Kidney (tissue), 14 donors: Measurements from ENCODE around the gene PAEP. TPM values are rescaled to one million over a fixed set of nuclear protein-coding genes. Genes with fewer than 3 reads are reported as not detected.
A peak's percentile ranks its signal among the peaks of the same experiment; 100 is the strongest.
"Not testable (repeated sequence)": the region's sequence is repeated elsewhere in the genome, so short reads cannot be mapped to it uniquely, and the experiment has no call there.

Experiments used
- DNase-seq, 5 donors: peaks; one replicate each; pipeline ENCODE4 v3.0.0-alpha.2; 2013 to 2020
- FAIRE-seq: peaks from 2 replicates; lab custom pipeline; 2012; peaks lifted over from hg19 to GRCh38; lab: Jason Lieb, UNC
- H3K27ac ChIP-seq, 2 donors: one replicate each; pipeline ENCODE4 v1.7.0; 2013; ENCODE audit warnings: low read depth in 2 of 2, low read length in 2 of 2, inconsistent platforms in 1 of 2
- H3K27me3 ChIP-seq: one replicate; pipeline ENCODE4 v1.7.1; 2013; ENCODE audit warnings: low read length, inconsistent platforms; ENCODE audit not compliant: control insufficient read depth, insufficient read depth
- H3K36me3 ChIP-seq, 3 donors: one replicate each; pipeline versions ENCODE4 v1.7.0 to v1.7.1; 2013; ENCODE audit warnings: low read length in 3 of 3, control low read depth in 1 of 3, inconsistent platforms in 1 of 3; ENCODE audit not compliant: insufficient read depth in 3 of 3, control insufficient read depth in 2 of 3
- H3K4me1 ChIP-seq, 3 donors: one replicate each; pipeline versions ENCODE4 v1.7.0 to v1.7.1; 2013; ENCODE audit warnings: low read length in 3 of 3, inconsistent platforms in 1 of 3, low read depth in 1 of 3; ENCODE audit not compliant: control insufficient read depth in 2 of 3, insufficient read depth in 2 of 3
- H3K4me3 ChIP-seq, 3 donors: one replicate each; pipeline versions ENCODE4 v1.7.0 to v1.8.1; 2013; ENCODE audit warnings: low read length in 3 of 3, control low read depth in 1 of 3, inconsistent platforms in 1 of 3
- H3K9ac ChIP-seq, 3 donors: one replicate each; pipeline versions ENCODE4 v1.7.0 to v1.7.1; 2013; ENCODE audit warnings: low read length in 3 of 3, control low read depth in 1 of 3, inconsistent platforms in 1 of 3
- H3K9me3 ChIP-seq, 3 donors: one replicate each; pipeline versions ENCODE4 v1.7.0 to v1.7.1; 2013; ENCODE audit warnings: low read length in 3 of 3, control low read depth in 1 of 3, inconsistent platforms in 1 of 3; ENCODE audit not compliant: control insufficient read depth in 2 of 3, insufficient read depth in 1 of 3
- intact Hi-C: fragments of 100-400 bp; cut with DNase I; formaldehyde crosslinking; loops from one replicate; pipeline ENCODE4 v1.11.1; 2022
- polyA plus RNA-seq: library from polyadenylated mRNA; stranded (reverse); fragments of 350-450 nt; fragmentation: Illumina TruSeq; extraction: RNeasy Lipid Tissue Mini Kit (QIAGEN cat#74804); gene quantifications from one replicate; pipeline ENCODE4 v1.2.3, GENCODE V29; 2014; ENCODE audit warnings: low read depth, low replicate concordance; ENCODE audit not compliant: insufficient read depth
- total RNA-seq: library from RNA; stranded (reverse); fragmentation: NEBNext Ultra II Directional; extraction: Animal tissue kit (Norgen Biotek cat#: 25700); gene quantifications from one replicate; pipeline ENCODE4 v1.2.1, GENCODE V29; 2021
- TF ChIP-seq, protein P1 (sequence below): IDR thresholded peaks from 3 replicates; pipeline ENCODE4 v1.5.1; 2012; ENCODE audit warnings: mild to moderate bottlenecking, moderate library complexity, borderline replicate concordance; ENCODE audit not compliant: insufficient read depth; ENCODE audit errors: extremely low read depth
- donor health status: control.
- donor health status: control.
- donor health status: control.
- donor health status: control.
- donor health status: control.
- donor health status: DM: yes; HTN: yes; CAD: no.
- donor health status: Normal renal cell carcinoma (clear cell type).

PAEP gene
- total and polyA plus RNA-seq, 2 donors from 2014 or later, result not detected

DNA sequence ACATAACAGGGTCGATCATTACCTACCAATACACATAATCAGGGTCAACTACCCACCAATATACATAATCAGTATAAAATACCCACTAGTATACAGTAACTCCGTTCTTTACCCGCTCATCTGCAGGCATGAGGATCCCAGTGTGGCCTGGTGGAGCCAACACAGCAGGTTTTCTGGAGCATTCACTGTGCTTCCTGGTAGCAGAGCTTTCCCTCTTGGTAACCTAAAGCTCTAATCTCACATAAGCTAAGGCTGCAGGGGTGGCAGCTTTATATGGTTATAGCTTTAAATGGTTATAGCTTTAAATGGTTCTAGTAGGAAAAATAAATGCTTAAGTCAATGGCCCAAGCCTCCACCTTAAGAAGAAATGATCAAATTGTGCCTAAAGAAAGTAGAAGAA is 28.4 kb upstream of the PAEP start:
- H3K4me3 ChIP-seq, result no peak overlapping the region
- TF ChIP-seq, protein P1, sequence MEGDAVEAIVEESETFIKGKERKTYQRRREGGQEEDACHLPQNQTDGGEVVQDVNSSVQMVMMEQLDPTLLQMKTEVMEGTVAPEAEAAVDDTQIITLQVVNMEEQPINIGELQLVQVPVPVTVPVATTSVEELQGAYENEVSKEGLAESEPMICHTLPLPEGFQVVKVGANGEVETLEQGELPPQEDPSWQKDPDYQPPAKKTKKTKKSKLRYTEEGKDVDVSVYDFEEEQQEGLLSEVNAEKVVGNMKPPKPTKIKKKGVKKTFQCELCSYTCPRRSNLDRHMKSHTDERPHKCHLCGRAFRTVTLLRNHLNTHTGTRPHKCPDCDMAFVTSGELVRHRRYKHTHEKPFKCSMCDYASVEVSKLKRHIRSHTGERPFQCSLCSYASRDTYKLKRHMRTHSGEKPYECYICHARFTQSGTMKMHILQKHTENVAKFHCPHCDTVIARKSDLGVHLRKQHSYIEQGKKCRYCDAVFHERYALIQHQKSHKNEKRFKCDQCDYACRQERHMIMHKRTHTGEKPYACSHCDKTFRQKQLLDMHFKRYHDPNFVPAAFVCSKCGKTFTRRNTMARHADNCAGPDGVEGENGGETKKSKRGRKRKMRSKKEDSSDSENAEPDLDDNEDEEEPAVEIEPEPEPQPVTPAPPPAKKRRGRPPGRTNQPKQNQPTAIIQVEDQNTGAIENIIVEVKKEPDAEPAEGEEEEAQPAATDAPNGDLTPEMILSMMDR, result no peak
- no peak overlapping the region for H3K27ac ChIP-seq
- H3K27me3 ChIP-seq, result no peaks in the 10 kb centered on the region
- no peaks in the 10 kb centered on the region for H3K36me3 ChIP-seq
- FAIRE-seq (no peak), DNase-seq (peak in 1 of 5 donors; percentile 25)
- peaks cover 0 to 8% (median 0%) of the 10 kb centered on the region in 3 donors for H3K9me3 ChIP-seq
- no peaks in the 10 kb centered on the region for H3K4me1 ChIP-seq
- no peak overlapping the region for H3K9ac ChIP-seq
- intact Hi-C loops, result no loop called here

DNA sequence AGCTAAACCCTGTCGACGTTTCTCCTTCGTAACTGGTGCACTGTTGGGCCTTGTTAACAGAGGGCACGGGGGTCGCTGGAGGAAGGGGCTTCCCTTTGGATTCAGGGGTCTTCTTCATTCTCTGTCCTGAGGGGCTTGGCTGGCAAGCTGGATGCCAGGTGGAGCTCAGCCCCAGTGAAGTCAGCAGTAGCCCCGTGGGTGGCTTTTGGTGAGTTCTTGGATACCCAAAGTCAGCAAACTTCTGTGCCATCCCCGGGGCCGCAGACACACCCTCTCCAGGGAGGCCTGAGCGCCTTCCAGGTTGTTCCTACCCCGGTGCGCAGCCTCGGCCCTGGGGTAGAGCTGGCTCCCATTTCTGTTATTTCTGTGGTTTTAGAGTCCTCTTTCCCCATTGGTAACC is 27.9 kb upstream of the PAEP start:
- no peak overlapping the region for H3K27ac ChIP-seq
- no peaks in the 10 kb centered on the region for H3K4me1 ChIP-seq
- H3K27me3 ChIP-seq, result no peaks in the 10 kb centered on the region
- no peak for DNase-seq
- TF ChIP-seq, protein P1, result no peak
- FAIRE-seq, result no peak
- no peak overlapping the region for H3K4me3 ChIP-seq
- no peak overlapping the region for H3K9ac ChIP-seq
- no peaks in the 10 kb centered on the region for H3K36me3 ChIP-seq
- peaks cover 0 to 8% (median 0%) of the 10 kb centered on the region in 3 donors for H3K9me3 ChIP-seq
- intact Hi-C loops, result no loop called here

DNA sequence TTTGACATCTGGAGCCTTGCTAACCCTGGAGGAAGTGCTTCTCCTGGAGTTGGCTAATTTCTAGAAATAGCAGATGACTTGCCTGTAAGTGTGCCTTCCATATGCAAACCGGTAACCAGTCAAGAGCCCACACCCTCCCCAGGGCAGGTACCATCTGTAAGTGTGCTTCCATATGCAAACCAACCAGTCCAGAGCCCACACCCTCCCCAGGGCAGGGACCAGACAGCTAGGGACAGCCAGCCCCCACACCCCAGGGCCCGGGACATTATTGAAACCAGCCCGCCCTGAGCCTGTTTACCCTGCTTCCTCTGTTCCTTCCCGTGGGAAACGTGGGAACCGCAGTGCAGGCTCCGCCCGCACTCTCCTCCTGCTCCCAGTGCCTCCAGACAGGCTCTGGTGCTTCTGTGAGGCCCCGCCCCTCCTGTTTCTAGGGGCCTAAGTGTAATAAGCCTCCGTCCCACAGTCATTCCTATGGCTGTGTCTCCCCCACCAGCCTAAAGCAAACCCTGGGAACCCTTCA is 27.3 kb upstream of the PAEP start:
- H3K9ac ChIP-seq, FAIRE-seq, H3K4me3 ChIP-seq, intact Hi-C loops, H3K27me3 ChIP-seq, H3K4me1 ChIP-seq, H3K9me3 ChIP-seq, H3K36me3 ChIP-seq, H3K27ac ChIP-seq: not testable (repeated sequence)
- DNase-seq, result peak in 1 of 5 donors; percentile 25

DNA sequence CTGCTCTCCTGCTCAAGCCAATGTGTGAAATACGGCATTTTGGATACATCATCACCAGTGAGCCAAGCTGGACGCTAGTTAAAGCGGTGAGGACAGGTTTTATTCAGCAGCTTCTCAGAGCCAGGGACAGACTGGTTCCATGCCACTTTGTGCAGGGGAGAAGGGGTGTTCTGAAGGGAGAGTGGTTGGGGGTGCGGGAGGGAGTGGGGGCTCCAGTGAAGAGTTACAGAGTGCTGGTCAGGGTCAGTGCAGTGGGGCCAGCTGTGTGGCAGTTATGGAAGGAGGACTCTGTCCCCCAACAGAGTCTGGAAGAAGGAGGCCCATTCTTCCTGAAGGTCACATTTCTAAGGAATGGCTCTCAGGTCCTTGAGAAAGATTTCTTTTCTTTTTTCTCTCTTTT is 26.7 kb upstream of the PAEP start:
- intact Hi-C loops, H3K4me3 ChIP-seq, H3K9ac ChIP-seq, H3K9me3 ChIP-seq, H3K27ac ChIP-seq, H3K36me3 ChIP-seq, DNase-seq, FAIRE-seq, H3K4me1 ChIP-seq, H3K27me3 ChIP-seq: not testable (repeated sequence)

DNA sequence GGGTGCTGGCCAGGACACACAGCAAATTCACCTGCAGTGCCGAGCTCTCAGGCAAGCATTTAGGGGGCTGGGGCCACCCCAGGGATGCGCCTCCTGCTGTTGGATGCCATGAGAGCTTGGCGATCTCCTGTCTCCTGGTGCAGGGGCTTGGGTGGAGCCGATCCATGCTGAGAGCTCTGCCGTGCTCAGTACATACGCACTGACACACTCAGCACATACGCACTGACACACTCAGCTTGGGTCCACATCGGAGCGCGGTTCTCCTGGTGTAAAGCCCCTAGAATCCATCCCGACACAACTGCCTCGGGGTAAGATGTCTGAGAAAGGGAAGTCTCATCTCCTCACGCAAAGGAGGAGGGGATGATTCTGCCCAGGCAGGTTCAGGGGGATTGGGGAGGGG is 25.9 kb upstream of the PAEP start:
- not testable (repeated sequence) for H3K27ac ChIP-seq, FAIRE-seq, H3K9me3 ChIP-seq

More for the DNA sequence above, 25.9 kb upstream of the PAEP start:
- H3K9ac ChIP-seq, H3K4me3 ChIP-seq, H3K27me3 ChIP-seq, H3K36me3 ChIP-seq, H3K4me1 ChIP-seq, intact Hi-C loops, DNase-seq: not testable (repeated sequence)
